Right atrium auricular region (tissue), 2 donors: ENCODE results near the gene NKD2. TPM values are rescaled to one million over a fixed set of nuclear protein-coding genes. Genes with fewer than 3 reads are reported as not detected.

Source experiments
- DNase-seq: peaks from one replicate; pipeline ENCODE4 v3.0.0-alpha.2; 2019; ENCODE audit warnings: low spot score
- H3K27ac ChIP-seq, 2 donors: fragments of 200-600 bp; sonication (generic); 1 replicate in 1 of 2; 2 replicates in 1 of 2; pipeline ENCODE4 v1.5.1; 2016 to 2019
- H3K27me3 ChIP-seq, 2 donors: fragments of 200-600 bp; sonication (generic); one replicate each; pipeline versions ENCODE4 v1.5.1 to v1.6.0; 2017 to 2019
- H3K36me3 ChIP-seq: fragments of 200-600 bp; sonication (generic); one replicate; pipeline ENCODE4 v1.5.1; 2016
- H3K4me1 ChIP-seq, 2 donors: fragments of 200-600 bp; sonication (generic); one replicate each; pipeline versions ENCODE4 v1.5.1 to v1.6.0; 2017 to 2019
- H3K4me3 ChIP-seq, 2 donors: fragments of 200-600 bp; sonication (generic); 1 replicate in 1 of 2; 2 replicates in 1 of 2; pipeline ENCODE4 v1.5.1; 2017 to 2019; ENCODE audit warnings: mild to moderate bottlenecking in 1 of 2, moderate library complexity in 1 of 2
- H3K9me3 ChIP-seq, 2 donors: fragments of 200-600 bp; sonication (generic); one replicate each; pipeline ENCODE4 v1.5.1; 2019
- CTCF ChIP-seq, 2 donors: fragments of 200-600 bp; sonication (generic); IDR thresholded peaks; one replicate each; pipeline ENCODE4 v1.5.1; 2019; ENCODE audit warnings: antibody characterized with exemption in 2 of 2
- total RNA-seq, 2 donors: library from RNA; depleted of rRNA; stranded (reverse); fragments of >200 nt; gene quantifications; one replicate each; pipeline ENCODE4 v1.1.0, GENCODE V29; 2016

Gene NKD2
- total RNA-seq, 2 donors from 2014 or later: 2.4 to 2.8 TPM

DNA sequence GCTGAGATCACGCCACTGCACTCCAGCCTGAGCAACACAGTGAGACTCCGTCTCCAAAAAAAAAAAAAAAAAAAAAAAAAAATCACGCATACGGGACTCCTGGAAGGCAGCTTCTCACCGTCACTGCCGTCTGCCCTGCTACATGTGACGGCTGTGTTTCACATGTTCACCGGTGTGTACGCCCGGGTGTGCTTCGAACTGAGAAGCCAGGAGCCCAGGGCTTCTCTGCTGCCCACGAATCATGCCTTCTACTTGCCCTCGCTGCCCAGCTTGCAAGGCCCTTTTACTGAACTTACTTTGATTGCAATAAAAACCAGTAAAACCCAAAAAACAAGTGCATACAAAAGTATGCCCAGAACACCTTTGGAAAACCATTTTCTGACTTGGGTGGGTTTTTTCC lies 5.8 kb upstream of the NKD2 start:
- Histone ChIP-seq H3K4me1 (peaks cover 0 to 33% of the 10 kb centered on the region in 2 donors), H3K27me3 (no peaks in the 10 kb centered on the region), H3K9me3 (no peaks in the 10 kb centered on the region), H3K27ac (no peak overlapping the region), H3K36me3 (no peaks in the 10 kb centered on the region), H3K4me3 (no peak overlapping the region)
- peak; percentile 50 for DNase-seq
- TF ChIP-seq CTCF (IDR thresholded peaks at IDR 0.05): no peak

DNA sequence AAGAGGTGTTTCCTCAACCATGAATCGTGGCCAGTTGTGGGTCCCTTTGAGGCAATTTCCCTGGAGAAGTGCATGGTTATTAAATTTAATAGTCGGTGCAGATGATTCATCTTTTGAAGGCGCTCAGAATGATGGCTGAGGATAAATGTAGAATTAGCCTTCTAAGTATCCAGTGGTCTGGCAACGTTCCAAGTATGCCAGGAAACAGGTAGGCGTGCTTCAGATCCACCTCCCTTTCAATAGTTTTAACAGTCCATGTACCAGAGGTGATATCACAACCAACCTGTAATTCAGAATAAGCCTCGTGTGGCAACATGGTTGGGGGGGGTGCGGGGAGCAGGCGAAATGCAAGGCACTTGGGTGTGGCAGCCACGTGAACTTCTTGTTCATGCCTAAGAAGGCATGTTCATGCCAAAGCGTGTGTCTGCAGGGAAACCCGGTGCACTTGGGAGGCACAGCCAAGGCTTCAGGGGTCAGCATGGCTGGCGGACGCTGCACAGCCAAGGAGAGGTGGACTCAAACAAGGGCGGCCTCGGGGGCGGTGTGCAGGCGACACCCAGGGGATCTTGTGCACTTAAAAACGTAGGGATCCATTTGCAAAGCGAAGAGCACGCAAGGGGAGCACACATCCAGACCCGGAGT lies 5.2 kb upstream of the NKD2 start:
- Histone ChIP-seq H3K36me3 (no peaks in the 10 kb centered on the region), H3K4me3 (no peak overlapping the region), H3K4me1 (peaks cover 0 to 33% of the 10 kb centered on the region in 2 donors), H3K27me3 (no peaks in the 10 kb centered on the region), H3K9me3 (no peaks in the 10 kb centered on the region), H3K27ac (no peak overlapping the region)
- no peak for TF ChIP-seq CTCF (IDR thresholded peaks at IDR 0.05)
- peak; percentile 58 for DNase-seq

DNA sequence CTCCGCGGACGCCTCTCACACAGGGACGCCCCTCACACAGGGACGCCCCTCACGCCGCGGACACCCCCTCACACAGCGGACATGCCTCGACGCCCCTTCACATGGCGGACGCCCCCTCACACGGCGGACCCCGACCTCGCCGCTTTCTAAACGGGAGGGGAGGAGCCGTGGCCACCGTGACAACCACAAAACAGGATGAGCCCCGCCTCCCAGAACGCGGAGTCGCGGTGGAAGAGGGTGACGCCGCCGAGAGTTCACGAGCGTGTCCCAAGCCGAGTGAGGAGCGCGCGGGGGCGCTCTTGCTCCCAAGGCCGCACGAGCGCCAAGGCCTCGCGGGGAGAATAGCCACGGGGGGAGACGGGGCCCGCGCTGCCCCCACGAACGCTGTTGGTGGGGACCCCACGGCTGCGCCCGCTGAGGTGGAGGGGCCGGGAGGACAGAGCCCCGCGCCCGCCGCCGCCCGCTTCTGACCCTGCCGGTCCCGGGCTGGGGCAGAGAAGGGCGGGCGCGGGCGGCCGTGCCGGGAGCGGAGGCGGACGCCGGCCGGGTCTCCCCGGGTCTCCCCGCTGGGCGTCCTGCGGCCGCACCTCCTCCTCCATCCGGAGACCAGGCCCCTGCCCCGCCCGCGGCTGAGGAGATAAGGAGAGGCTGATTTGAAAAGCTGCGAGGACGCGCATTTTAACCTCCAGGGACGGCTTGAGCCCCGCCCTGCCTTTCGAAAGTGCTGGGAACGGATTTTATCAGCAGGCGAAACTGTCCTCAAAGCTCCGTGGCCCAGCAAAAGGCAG lies 3.9 kb upstream of the NKD2 start:
- Histone ChIP-seq H3K4me3 (peak overlapping the region; percentile 58 to 69), H3K9me3 (no peaks in the 10 kb centered on the region), H3K27ac (peak overlapping the region; percentile 72 to 75), H3K27me3 (peaks cover 0 to 5% of the 10 kb centered on the region in 2 donors), H3K4me1 (peaks cover 0 to 39% of the 10 kb centered on the region in 2 donors), H3K36me3 (no peaks in the 10 kb centered on the region)
- TF ChIP-seq CTCF (IDR thresholded peaks at IDR 0.05): peak; percentile 62 to 79
- peak; percentile 84 for DNase-seq

DNA sequence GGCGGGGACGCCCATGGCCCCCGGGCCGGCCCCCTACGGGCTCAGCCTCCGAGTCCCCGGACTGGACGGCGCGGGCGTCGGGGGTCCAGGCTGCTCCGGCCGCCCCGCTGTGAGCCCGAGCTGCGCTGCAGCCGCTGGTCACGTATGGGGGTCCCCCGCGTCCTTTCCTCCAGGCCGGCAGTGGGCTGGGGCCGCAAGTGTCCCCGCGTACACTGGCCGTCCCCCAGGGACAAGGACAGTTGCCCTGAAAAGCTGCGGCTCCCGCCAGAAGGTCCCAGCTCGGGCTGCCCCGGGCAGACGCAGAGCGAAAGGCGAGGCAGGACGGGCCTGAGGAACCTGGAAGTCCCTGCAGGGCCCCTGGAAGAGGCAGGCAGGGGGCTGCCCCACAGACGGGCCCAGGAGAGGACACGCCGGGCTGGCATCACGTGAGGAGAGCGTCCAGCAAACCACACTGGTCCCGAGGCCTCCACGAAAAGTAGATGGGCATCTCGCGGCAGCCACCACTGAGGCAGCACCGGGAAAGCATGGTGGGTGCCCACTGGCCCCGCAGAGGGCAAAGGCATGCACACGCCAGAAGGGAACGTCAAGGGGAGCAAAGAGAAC lies 3.3 kb upstream of the NKD2 start:
- H3K4me3 ChIP-seq: peak overlapping the region; percentile 58 to 69
- H3K27ac ChIP-seq: peak overlapping the region; percentile 72 to 75
- H3K27me3 ChIP-seq: peaks cover 0 to 6% of the 10 kb centered on the region in 2 donors
- H3K4me1 ChIP-seq: peaks cover 0 to 46% of the 10 kb centered on the region in 2 donors
- H3K36me3 ChIP-seq: no peaks in the 10 kb centered on the region
- TF ChIP-seq CTCF (IDR thresholded peaks at IDR 0.05): no peak
- peak; percentile 56 for DNase-seq
- H3K9me3 ChIP-seq: no peaks in the 10 kb centered on the region

- no peaks in the 10 kb centered on the region for H3K36me3 ChIP-seq
- peaks cover 0 to 6% of the 10 kb centered on the region in 2 donors for H3K27me3 ChIP-seq
- H3K9me3 ChIP-seq: no peaks in the 10 kb centered on the region
- DNase-seq: peak; percentile 57
- TF ChIP-seq CTCF (IDR thresholded peaks at IDR 0.05): no peak
- no peak overlapping the region for H3K4me3 ChIP-seq
- H3K27ac ChIP-seq: no peak overlapping the region
- H3K4me1 ChIP-seq: peaks cover 0 to 51% of the 10 kb centered on the region in 2 donors
Observed at GRCh38 chr5:1005904-1006655, 2.5 kb upstream of the NKD2 start.
